ENCODE data around the gene DZANK1. TPM values are rescaled to one million over a fixed set of nuclear protein-coding genes. Genes with fewer than 3 reads are reported as not detected.

Gene DZANK1
- total and polyA plus RNA-seq, 2 of the 8 experiments (the other 6 are each of a cell fraction or from before 2014, with no cell fraction given): 8.0 to 9.9 TPM

- FAIRE-seq: peak; percentile 19
- Histone ChIP-seq H2BK15ac (ENCODE audit: low read length) (no peak overlapping the region; the same call in 1 of the 2 replicates), H2AK5ac (ENCODE audit: low read depth, low read length) (no peak overlapping the region), H4K5ac (ENCODE audit: insufficient read length, low read depth, low read length) (no peak overlapping the region), H3K18ac (ENCODE audit: extremely low read depth, low read length) (no peak overlapping the region), H2BK12ac (ENCODE audit: low read depth, low read length) (no peak overlapping the region), H3K36me3 (ENCODE audit: control insufficient read depth in 2 of 4, insufficient read depth in 4 of 4, low read length in 3 of 4) (peaks cover 0 to 5% (median 3%) of the 10 kb centered on the region in 4 experiments; a peak in 2 of 8 replicates), H3K23me2 (ENCODE audit: low read depth, low read length) (no peaks in the 10 kb centered on the region), H2AFZ (ENCODE audit: low read length) (peak overlapping the region; percentile 75; the same call in 1 of the 2 replicates), H2BK20ac (ENCODE audit: low read length) (no peak overlapping the region), H2BK120ac (replicated peaks; ENCODE audit: low read depth, low read length) (no peak overlapping the region), H3K9me3 (ENCODE audit: insufficient read depth in 2 of 2, low read depth in 1 of 2, low read length in 1 of 2) (no peaks in the 10 kb centered on the region), H3K56ac (replicated peaks; ENCODE audit: insufficient read length, low read depth, low read length) (no peak overlapping the region), H3K79me1 (ENCODE audit: low read depth, low read length) (no peaks in the 10 kb centered on the region), H2BK5ac (ENCODE audit: low read depth, low read length) (no peak overlapping the region), H3K4ac (replicated peaks; ENCODE audit: insufficient read length, low read depth, low read length) (no peak overlapping the region), H3K23ac (ENCODE audit: insufficient read length) (no peak overlapping the region), H4K8ac (ENCODE audit: extremely low read depth, insufficient read depth, low read length) (no peak overlapping the region), H3K9ac (replicated peaks in 1 of 4; ENCODE audit: extremely low read depth in 1 of 4, low read depth in 3 of 4, low read length in 3 of 4) (no peak overlapping the region), H3K14ac (ENCODE audit: insufficient read length) (no peak overlapping the region), H3K4me2 (ENCODE audit: insufficient read depth in 1 of 2, low read depth in 2 of 2, low read length in 2 of 2) (peak overlapping the region; percentile 31 to 38; a peak in 3 of 4 replicates), H3K27me3 (replicated peaks in 1 of 4; ENCODE audit: control insufficient read depth in 3 of 4, extremely low read depth in 1 of 4, insufficient read depth in 3 of 4, low read length in 3 of 4) (no peaks in the 10 kb centered on the region), H4K20me1 (replicated peaks in 1 of 2; ENCODE audit: control insufficient read depth in 1 of 2, insufficient read depth in 2 of 2, low read length in 2 of 2) (no peaks in the 10 kb centered on the region), H4K91ac (replicated peaks; ENCODE audit: insufficient read length, low read length) (no peak overlapping the region), H3K4me3 (ENCODE audit: extremely low read depth in 1 of 4, insufficient read depth in 2 of 4, low read depth in 3 of 4, low read length in 4 of 4) (0 out of 8 replicates have a peak overlapping the region, but pooled peaks of 1 of the 4 experiments have one; percentile 4), H3K4me1 (replicated peaks in 1 of 4; ENCODE audit: control insufficient read depth in 3 of 4, insufficient read depth in 4 of 4, low read length in 3 of 4) (peaks cover 0 to 6% (median 4%) of the 10 kb centered on the region in 4 experiments; a peak in 3 of 7 replicates), H3K79me2 (ENCODE audit: control insufficient read depth in 1 of 2, insufficient read depth in 2 of 2, low read length in 2 of 2) (no peaks in the 10 kb centered on the region), H3K27ac (ENCODE audit: low read depth, low read length) (no peak overlapping the region)
- CTCF ChIA-PET (ENCODE audit: partially characterized antibody): interaction anchor here (1.2 kb wide), 1 partner anchor 19 kb away, joined by 3 read pairs; no protein-coding TSS in a partner anchor
- TF ChIP-seq POLR2AphosphoS5 (IDR thresholded peaks at IDR 0.05; ENCODE audit: low read depth, low read length) (no peak), TEAD4 (IDR thresholded peaks at IDR 0.05; ENCODE audit: low read depth, low read length) (no peak), SIN3A (conservative IDR thresholded peaks at IDR 0.05 in 1 of 2, IDR thresholded peaks at IDR 0.05 in 1 of 2; ENCODE audit: low read depth in 1 of 2, low read length in 2 of 2) (no peak), CEBPB (IDR thresholded peaks at IDR 0.05; ENCODE audit: low read depth, low read length) (no peak), TCF12 (IDR thresholded peaks at IDR 0.05; ENCODE audit: low read depth, low read length) (no peak), GTF2F1 (IDR thresholded peaks at IDR 0.05; ENCODE audit: borderline replicate concordance, low read depth, low read length) (no peak), POLR2A (IDR thresholded peaks at IDR 0.05; ENCODE audit: control extremely low read depth in 1 of 2, low read depth in 2 of 2, low read length in 2 of 2) (no peak), EZH2 (IDR thresholded peaks at IDR 0.05; ENCODE audit: low read depth, low read length, severe bottlenecking) (no peak), BACH1 (IDR thresholded peaks at IDR 0.05; ENCODE audit: low read length) (no peak), MAFK (IDR thresholded peaks at IDR 0.05; ENCODE audit: low read depth, low read length) (no peak), YY1 (IDR thresholded peaks at IDR 0.05; ENCODE audit: low read depth, low read length) (no peak), NRF1 (IDR thresholded peaks at IDR 0.05; ENCODE audit: low read depth, low read length) (no peak)
- WGBS, 2 experiments (ENCODE audit: extremely low coverage in 1 of 2, insufficient coverage in 1 of 2, insufficient read length in 1 of 2, insufficient replicate concordance in 2 of 2, low coverage in 1 of 2, low lambda C conversion rate in 2 of 2, missing lambda C conversion rate in 1 of 2): 9% methylated on average over 4 of the region's 4 CpGs; no CpG with 5 or more reads in 1 of the 2 experiments
- POLR2A ChIA-PET (ENCODE audit: partially characterized antibody): interaction anchor here (1.5 kb wide), 1 partner anchor 93 kb away, joined by 4 read pairs; no protein-coding TSS in a partner anchor
- DNase-seq (ENCODE audit: low read depth in 1 of 2, low spot score in 2 of 2): peak in 1 of 2 experiments; percentile 58
Measured at GRCh38 chr20:18394363-18394762, 72.5 kb downstream of the DZANK1 start.
